Liver (tissue), 9 donors: ENCODE results near the gene LHX8. TPM values are rescaled to one million over a fixed set of nuclear protein-coding genes. Genes with fewer than 3 reads are reported as not detected.

Source experiments
- DNase-seq: peaks from one replicate; pipeline ENCODE4 v3.0.0-alpha.2; 2017; ENCODE audit warnings: low spot score
- H3K27ac ChIP-seq, 2 donors: one replicate each; pipeline ENCODE4 v1.7.0; 2013; ENCODE audit warnings: inconsistent platforms in 2 of 2, low read length in 2 of 2, control low read depth in 1 of 2, low read depth in 1 of 2, mild to moderate bottlenecking in 1 of 2
- H3K27me3 ChIP-seq, 4 donors: one replicate each; pipeline versions ENCODE4 v1.6.1 to v1.7.0; 2013; ENCODE audit warnings: low read length in 3 of 4, inconsistent platforms in 1 of 4, mild to moderate bottlenecking in 1 of 4, moderate library complexity in 1 of 4; ENCODE audit not compliant: control insufficient read depth in 4 of 4, insufficient read depth in 4 of 4
- H3K36me3 ChIP-seq, 4 donors: one replicate each; pipeline versions ENCODE4 v1.6.1 to v1.7.0; 2013; ENCODE audit warnings: low read length in 3 of 4, mild to moderate bottlenecking in 3 of 4, low read depth in 1 of 4, moderate library complexity in 1 of 4; ENCODE audit not compliant: control insufficient read depth in 4 of 4, insufficient read depth in 3 of 4
- H3K4me1 ChIP-seq, 4 donors: one replicate each; pipeline versions ENCODE4 v1.6.1 to v1.7.0; 2013; ENCODE audit warnings: low read length in 3 of 4, mild to moderate bottlenecking in 3 of 4, moderate library complexity in 1 of 4; ENCODE audit not compliant: control insufficient read depth in 4 of 4, insufficient read depth in 4 of 4
- H3K4me3 ChIP-seq, 3 donors: one replicate each; pipeline versions ENCODE4 v1.6.1 to v1.7.0; 2013; ENCODE audit warnings: low read length in 3 of 3, control low read depth in 1 of 3, low read depth in 1 of 3, mild to moderate bottlenecking in 1 of 3
- H3K9ac ChIP-seq, 2 donors: one replicate each; pipeline ENCODE4 v1.7.0; 2013; ENCODE audit warnings: low read length in 2 of 2, mild to moderate bottlenecking in 2 of 2, moderate library complexity in 2 of 2, control low read depth in 1 of 2, low read depth in 1 of 2
- H3K9me3 ChIP-seq, 4 donors: one replicate each; pipeline versions ENCODE4 v1.6.1 to v1.7.0; 2013; ENCODE audit warnings: low read length in 3 of 4; ENCODE audit not compliant: control insufficient read depth in 4 of 4
- ATF3 ChIP-seq: IDR thresholded peaks from 2 replicates; pipeline ENCODE4 v1.6.1; 2016; ENCODE audit warnings: antibody characterized with exemption
- CTCF ChIP-seq: fragments of 150-350 bp; IDR thresholded peaks from 2 replicates; pipeline ENCODE4 v1.5.1; 2017; ENCODE audit warnings: improper control_type of control experiment, low read depth, low read length; ENCODE audit not compliant: missing input control
- EGR1 ChIP-seq, 2 donors: IDR thresholded peaks; 2 replicates each; pipeline ENCODE4 v1.6.1; 2016 to 2018; ENCODE audit warnings: antibody characterized with exemption in 2 of 2, low read depth in 2 of 2
- FOXA1 ChIP-seq: IDR thresholded peaks from 2 replicates; pipeline ENCODE4 v1.6.1; 2016; ENCODE audit warnings: antibody characterized with exemption
- FOXA2 ChIP-seq: IDR thresholded peaks from 2 replicates; pipeline ENCODE4 v1.6.1; 2016; ENCODE audit warnings: antibody characterized with exemption
- GABPA ChIP-seq, 2 donors: IDR thresholded peaks in 1 of 2; conservative IDR thresholded peaks in 1 of 2; 2 replicates each; pipeline ENCODE4 v1.6.1; 2016; ENCODE audit warnings: antibody characterized with exemption in 2 of 2, mild to moderate bottlenecking in 1 of 2, moderate library complexity in 1 of 2
- HNF4A ChIP-seq, 2 donors: conservative IDR thresholded peaks; 2 replicates each; pipeline ENCODE4 v1.6.1; 2016; ENCODE audit warnings: antibody characterized with exemption in 2 of 2, mild to moderate bottlenecking in 2 of 2
- HNF4G ChIP-seq: IDR thresholded peaks from 2 replicates; pipeline ENCODE4 v1.6.1; 2016; ENCODE audit warnings: antibody characterized with exemption
- JUND ChIP-seq, 2 donors: IDR thresholded peaks; 2 replicates each; pipeline ENCODE4 v1.6.1; 2016; ENCODE audit warnings: antibody characterized with exemption in 2 of 2
- NR2F2 ChIP-seq: IDR thresholded peaks from 2 replicates; pipeline ENCODE4 v1.6.1; 2016; ENCODE audit warnings: antibody characterized with exemption
- RAD21 ChIP-seq, 2 donors: IDR thresholded peaks; 2 replicates each; pipeline ENCODE4 v1.6.1; 2016; ENCODE audit warnings: antibody characterized with exemption in 2 of 2, mild to moderate bottlenecking in 2 of 2
- RXRA ChIP-seq, 2 donors: IDR thresholded peaks; 2 replicates each; pipeline ENCODE4 v1.6.1; 2017 to 2018; ENCODE audit warnings: antibody characterized with exemption in 2 of 2, mild to moderate bottlenecking in 1 of 2
- SP1 ChIP-seq: IDR thresholded peaks from 2 replicates; pipeline ENCODE4 v1.6.1; 2018; ENCODE audit warnings: antibody characterized with exemption, mild to moderate bottlenecking
- TAF1 ChIP-seq: conservative IDR thresholded peaks from 2 replicates; pipeline ENCODE4 v1.6.1; 2016; ENCODE audit warnings: antibody characterized with exemption, mild to moderate bottlenecking
- YY1 ChIP-seq: IDR thresholded peaks from 2 replicates; pipeline ENCODE4 v1.6.1; 2016; ENCODE audit warnings: antibody characterized with exemption, mild to moderate bottlenecking
- ZBTB33 ChIP-seq: IDR thresholded peaks from 2 replicates; pipeline ENCODE4 v1.6.1; 2016; ENCODE audit warnings: antibody characterized with exemption
- WGBS: extraction: QIAGEN DNeasy Blood & Tissue Kit; methylation state at CpG from one replicate; pipeline ENCODE4 v1.1.7; 2013; 5-methylcytosine and 5-hydroxymethylcytosine counted together
- polyA plus RNA-seq, 2 donors: library from polyadenylated mRNA; stranded (reverse) in 1 of 2; unstranded in 1 of 2; fragments of 200-250 nt in 1 of 2; fragments of >200 nt in 1 of 2; fragmentation: Nextera tagmentation in 1 of 2; extraction: Ambion mirVana in 1 of 2; gene quantifications; one replicate each; pipeline versions ENCODE4 v1.2.1 to v1.2.3, GENCODE V29; 2013 to 2015
- total RNA-seq, 2 donors: library from RNA; depleted of rRNA; stranded (reverse); fragments of >200 nt; gene quantifications; one replicate each; pipeline ENCODE4 v1.2.3, GENCODE V29; 2014
- TF ChIP-seq, protein P1 (sequence below): IDR thresholded peaks from 2 replicates; pipeline ENCODE4 v1.6.1; 2016; ENCODE audit warnings: antibody characterized with exemption, mild to moderate bottlenecking
- TF ChIP-seq, protein P2 (sequence below): IDR thresholded peaks from 2 replicates; pipeline ENCODE4 v1.6.1; 2016; ENCODE audit warnings: antibody characterized with exemption
- donor health status: healthy.
- donor health status: healthy.
- donor health status: healthy.
- donor health status: healthy.
- donor health status: healthy.

Gene LHX8
- total and polyA plus RNA-seq, 4 donors, result not detected

GRCh38 chr1:75170981-75171380 lies 36.8 kb downstream of the LHX8 start:
- WGBS, result 67% methylated on average over 2 of the region's 2 CpGs
- Histone ChIP-seq H3K27me3 (no peaks in the 10 kb centered on the region), H3K4me1 (peaks cover 2 to 10% (median 7%) of the 10 kb centered on the region in 4 donors), H3K27ac (no peak overlapping the region), H3K4me3 (no peak overlapping the region), H3K9me3 (no peaks in the 10 kb centered on the region), H3K36me3 (no peaks in the 10 kb centered on the region), H3K9ac (no peak overlapping the region)
- TF ChIP-seq FOXA1 (no peak), SP1 (no peak), YY1 (no peak), RXRA (IDR thresholded peaks at IDR 0.05) (no peak), FOXA2 (no peak), EGR1 (IDR thresholded peaks at IDR 0.05; ENCODE audit: low read depth in 2 of 2) (no peak), ATF3 (no peak), NR2F2 (no peak), ZBTB33 (no peak), TAF1 (no peak), HNF4A (conservative IDR thresholded peaks at IDR 0.05) (no peak), HNF4G (no peak), RAD21 (IDR thresholded peaks at IDR 0.05) (no peak), JUND (IDR thresholded peaks at IDR 0.05) (no peak)
- TF ChIP-seq, protein P1, sequence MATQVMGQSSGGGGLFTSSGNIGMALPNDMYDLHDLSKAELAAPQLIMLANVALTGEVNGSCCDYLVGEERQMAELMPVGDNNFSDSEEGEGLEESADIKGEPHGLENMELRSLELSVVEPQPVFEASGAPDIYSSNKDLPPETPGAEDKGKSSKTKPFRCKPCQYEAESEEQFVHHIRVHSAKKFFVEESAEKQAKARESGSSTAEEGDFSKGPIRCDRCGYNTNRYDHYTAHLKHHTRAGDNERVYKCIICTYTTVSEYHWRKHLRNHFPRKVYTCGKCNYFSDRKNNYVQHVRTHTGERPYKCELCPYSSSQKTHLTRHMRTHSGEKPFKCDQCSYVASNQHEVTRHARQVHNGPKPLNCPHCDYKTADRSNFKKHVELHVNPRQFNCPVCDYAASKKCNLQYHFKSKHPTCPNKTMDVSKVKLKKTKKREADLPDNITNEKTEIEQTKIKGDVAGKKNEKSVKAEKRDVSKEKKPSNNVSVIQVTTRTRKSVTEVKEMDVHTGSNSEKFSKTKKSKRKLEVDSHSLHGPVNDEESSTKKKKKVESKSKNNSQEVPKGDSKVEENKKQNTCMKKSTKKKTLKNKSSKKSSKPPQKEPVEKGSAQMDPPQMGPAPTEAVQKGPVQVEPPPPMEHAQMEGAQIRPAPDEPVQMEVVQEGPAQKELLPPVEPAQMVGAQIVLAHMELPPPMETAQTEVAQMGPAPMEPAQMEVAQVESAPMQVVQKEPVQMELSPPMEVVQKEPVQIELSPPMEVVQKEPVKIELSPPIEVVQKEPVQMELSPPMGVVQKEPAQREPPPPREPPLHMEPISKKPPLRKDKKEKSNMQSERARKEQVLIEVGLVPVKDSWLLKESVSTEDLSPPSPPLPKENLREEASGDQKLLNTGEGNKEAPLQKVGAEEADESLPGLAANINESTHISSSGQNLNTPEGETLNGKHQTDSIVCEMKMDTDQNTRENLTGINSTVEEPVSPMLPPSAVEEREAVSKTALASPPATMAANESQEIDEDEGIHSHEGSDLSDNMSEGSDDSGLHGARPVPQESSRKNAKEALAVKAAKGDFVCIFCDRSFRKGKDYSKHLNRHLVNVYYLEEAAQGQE, result no peak
- no peak for DNase-seq

DNA sequence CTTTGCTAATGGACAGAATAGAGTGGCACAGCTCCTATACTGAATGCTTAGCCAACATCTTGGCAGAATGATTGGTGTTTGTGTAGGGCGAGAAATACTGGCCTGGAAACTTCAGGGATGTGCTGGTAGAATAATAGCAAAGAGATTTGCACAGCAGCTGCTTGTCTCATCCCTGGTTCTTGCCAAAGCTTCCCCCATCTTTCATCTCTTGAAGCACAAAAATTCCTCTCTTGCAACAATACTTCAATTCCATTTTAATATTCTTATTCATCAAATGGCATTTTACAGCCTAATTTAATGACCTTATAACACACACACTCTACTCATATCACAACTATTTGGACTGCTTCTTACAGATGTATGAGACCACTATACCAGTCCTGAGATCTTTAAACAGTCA lies 37.7 kb downstream of the LHX8 start:
- Histone ChIP-seq H3K9me3 (no peaks in the 10 kb centered on the region), H3K27ac (no peak overlapping the region), H3K36me3 (no peaks in the 10 kb centered on the region), H3K9ac (no peak overlapping the region), H3K4me1 (peaks cover 2 to 9% (median 6%) of the 10 kb centered on the region in 4 donors), H3K27me3 (no peaks in the 10 kb centered on the region), H3K4me3 (no peak overlapping the region)
- DNase-seq, result no peak
- WGBS, result 89% methylated on average over 1 of the region's 1 CpG
- no peak for TF ChIP-seq HNF4G
- no peak for TF ChIP-seq SP1
- no peak for TF ChIP-seq HNF4A (conservative IDR thresholded peaks at IDR 0.05)
- TF ChIP-seq ZBTB33, result no peak
- TF ChIP-seq, protein P2, sequence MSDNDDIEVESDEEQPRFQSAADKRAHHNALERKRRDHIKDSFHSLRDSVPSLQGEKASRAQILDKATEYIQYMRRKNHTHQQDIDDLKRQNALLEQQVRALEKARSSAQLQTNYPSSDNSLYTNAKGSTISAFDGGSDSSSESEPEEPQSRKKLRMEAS, result no peak
- TF ChIP-seq NR2F2, result no peak
- TF ChIP-seq FOXA2, result no peak
- TF ChIP-seq EGR1 (IDR thresholded peaks at IDR 0.05; ENCODE audit: low read depth in 2 of 2), result no peak
- no peak for TF ChIP-seq JUND (IDR thresholded peaks at IDR 0.05)
- no peak for TF ChIP-seq FOXA1
- no peak for TF ChIP-seq CTCF
- TF ChIP-seq YY1, result no peak
- TF ChIP-seq TAF1, result no peak
- no peak for TF ChIP-seq GABPA (IDR thresholded peaks at IDR 0.05 in 1 of 2, conservative IDR thresholded peaks at IDR 0.05 in 1 of 2)
- TF ChIP-seq RXRA (IDR thresholded peaks at IDR 0.05), result no peak
- TF ChIP-seq, protein P1, result no peak
- no peak for TF ChIP-seq RAD21 (IDR thresholded peaks at IDR 0.05)
